NB4 (cell line): ENCODE measurements around the gene WSCD1.
A peak's percentile ranks its signal among the peaks of the same experiment; 100 is the strongest.

ENCODE experiments used
- DNase-seq: peaks from one replicate; pipeline ENCODE4 v3.0.0; 2010; ENCODE audit warnings: low read depth
- H3K4me3 ChIP-seq: one replicate; pipeline ENCODE4 v1.5.1; 2011; ENCODE audit warnings: mild to moderate bottlenecking, low read depth, low read length, moderate library complexity
- MYC ChIP-seq: IDR thresholded peaks from 2 replicates; pipeline ENCODE4 v1.6.1; 2011; ENCODE audit warnings: low read depth, low read length
- POLR2A ChIP-seq: IDR thresholded peaks from 2 replicates; pipeline ENCODE4 v1.6.1; 2011; ENCODE audit warnings: mild to moderate bottlenecking; ENCODE audit not compliant: insufficient read length; ENCODE audit errors: extremely low read depth
- TF ChIP-seq, protein P1 (sequence below): IDR thresholded peaks from 2 replicates; pipeline ENCODE4 v1.6.1; 2011; ENCODE audit warnings: low read depth, low read length
- TF ChIP-seq, protein P2 (sequence below): IDR thresholded peaks from one replicate; pipeline ENCODE4 v1.5.1; 2012; ENCODE audit warnings: low read depth, low read length

Gene WSCD1

DNA sequence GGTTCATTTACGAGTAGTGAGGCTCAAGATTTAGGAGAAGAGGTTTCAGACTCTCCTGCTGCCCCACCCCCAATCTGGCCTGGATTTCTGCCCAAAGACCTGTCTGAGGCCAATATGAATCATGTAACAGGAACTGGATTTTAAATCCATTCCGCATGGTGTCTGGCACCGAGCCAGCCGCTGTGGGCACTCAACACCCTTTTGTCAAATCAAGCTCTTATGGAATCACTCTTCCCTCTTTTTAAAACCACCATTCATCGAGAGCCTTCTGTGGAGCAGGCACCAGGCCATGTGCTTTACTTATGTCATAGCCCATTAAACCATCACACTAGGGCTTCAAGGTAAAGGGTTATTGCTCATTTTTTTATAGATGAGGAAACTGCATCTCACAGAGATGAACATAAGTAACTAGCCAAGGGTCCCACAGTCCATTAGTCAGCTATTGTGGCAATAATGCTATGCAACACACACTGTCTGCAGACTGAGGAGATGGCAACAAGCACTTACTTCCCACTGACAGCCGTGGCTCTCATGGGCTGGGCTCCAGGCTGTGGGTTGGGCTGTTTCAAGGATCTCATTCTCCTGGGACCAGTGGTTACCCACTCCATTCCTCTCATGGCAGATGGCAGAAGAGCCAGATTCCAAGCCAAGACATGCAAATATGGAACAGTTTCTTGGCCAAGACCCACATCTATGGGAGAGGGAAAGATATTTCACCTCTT lies 93.6 kb downstream of the WSCD1 start:
- TF ChIP-seq MYC (no peak), POLR2A (no peak)
- TF ChIP-seq, protein P1, sequence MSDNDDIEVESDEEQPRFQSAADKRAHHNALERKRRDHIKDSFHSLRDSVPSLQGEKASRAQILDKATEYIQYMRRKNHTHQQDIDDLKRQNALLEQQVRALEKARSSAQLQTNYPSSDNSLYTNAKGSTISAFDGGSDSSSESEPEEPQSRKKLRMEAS, result no peak
- TF ChIP-seq, protein P2, sequence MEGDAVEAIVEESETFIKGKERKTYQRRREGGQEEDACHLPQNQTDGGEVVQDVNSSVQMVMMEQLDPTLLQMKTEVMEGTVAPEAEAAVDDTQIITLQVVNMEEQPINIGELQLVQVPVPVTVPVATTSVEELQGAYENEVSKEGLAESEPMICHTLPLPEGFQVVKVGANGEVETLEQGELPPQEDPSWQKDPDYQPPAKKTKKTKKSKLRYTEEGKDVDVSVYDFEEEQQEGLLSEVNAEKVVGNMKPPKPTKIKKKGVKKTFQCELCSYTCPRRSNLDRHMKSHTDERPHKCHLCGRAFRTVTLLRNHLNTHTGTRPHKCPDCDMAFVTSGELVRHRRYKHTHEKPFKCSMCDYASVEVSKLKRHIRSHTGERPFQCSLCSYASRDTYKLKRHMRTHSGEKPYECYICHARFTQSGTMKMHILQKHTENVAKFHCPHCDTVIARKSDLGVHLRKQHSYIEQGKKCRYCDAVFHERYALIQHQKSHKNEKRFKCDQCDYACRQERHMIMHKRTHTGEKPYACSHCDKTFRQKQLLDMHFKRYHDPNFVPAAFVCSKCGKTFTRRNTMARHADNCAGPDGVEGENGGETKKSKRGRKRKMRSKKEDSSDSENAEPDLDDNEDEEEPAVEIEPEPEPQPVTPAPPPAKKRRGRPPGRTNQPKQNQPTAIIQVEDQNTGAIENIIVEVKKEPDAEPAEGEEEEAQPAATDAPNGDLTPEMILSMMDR, result no peak
- no peak overlapping the region for H3K4me3 ChIP-seq
- DNase-seq, result no peak

DNA sequence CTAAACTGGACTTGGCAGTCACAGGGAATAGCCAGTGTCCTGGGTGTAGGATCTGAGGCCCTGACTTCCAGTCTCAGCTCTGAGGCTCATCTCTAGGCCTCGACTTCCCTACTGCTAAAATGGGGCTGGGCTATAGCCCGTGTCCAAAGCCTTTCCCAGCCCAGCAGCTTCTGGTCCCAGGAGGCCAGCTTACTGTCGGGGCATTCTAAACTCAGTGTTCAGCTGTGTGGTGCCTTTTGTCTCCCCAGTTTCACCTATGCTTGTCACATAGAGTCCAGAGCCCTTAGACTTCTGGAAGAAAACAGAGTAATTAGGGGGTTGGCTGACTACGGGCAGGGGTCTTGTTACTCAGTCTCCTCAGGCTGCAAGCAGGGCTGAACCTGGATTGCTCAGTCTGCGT lies 94.8 kb downstream of the WSCD1 start:
- TF ChIP-seq POLR2A, result no peak
- TF ChIP-seq, protein P2, result no peak
- no peak for TF ChIP-seq MYC
- TF ChIP-seq, protein P1, result no peak
- DNase-seq, result no peak
- H3K4me3 ChIP-seq, result no peak overlapping the region

DNA sequence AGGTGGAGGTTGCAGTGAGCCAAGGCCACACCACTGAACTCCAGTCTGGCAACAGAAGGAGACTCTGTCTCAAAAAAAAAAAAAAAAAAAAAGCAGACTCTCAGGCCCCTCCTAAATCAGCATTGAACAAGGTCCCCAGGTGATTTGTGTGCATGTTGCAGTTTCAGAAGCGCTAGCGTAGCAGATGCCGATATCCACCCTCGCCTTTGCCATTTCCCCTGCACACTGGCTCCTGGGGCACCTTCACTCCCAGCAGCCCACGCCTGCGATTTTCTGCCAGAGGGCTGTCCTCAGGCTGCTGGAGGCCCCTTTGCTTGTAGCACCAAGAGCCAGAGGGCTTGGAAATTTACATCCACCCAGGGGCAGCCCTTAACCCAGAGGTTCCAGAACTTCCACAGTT lies 95.6 kb downstream of the WSCD1 start:
- H3K4me3 ChIP-seq, result no peak overlapping the region
- TF ChIP-seq POLR2A (no peak), MYC (no peak)
- TF ChIP-seq, protein P1, result no peak
- TF ChIP-seq, protein P2, result no peak
- DNase-seq, result no peak

DNA sequence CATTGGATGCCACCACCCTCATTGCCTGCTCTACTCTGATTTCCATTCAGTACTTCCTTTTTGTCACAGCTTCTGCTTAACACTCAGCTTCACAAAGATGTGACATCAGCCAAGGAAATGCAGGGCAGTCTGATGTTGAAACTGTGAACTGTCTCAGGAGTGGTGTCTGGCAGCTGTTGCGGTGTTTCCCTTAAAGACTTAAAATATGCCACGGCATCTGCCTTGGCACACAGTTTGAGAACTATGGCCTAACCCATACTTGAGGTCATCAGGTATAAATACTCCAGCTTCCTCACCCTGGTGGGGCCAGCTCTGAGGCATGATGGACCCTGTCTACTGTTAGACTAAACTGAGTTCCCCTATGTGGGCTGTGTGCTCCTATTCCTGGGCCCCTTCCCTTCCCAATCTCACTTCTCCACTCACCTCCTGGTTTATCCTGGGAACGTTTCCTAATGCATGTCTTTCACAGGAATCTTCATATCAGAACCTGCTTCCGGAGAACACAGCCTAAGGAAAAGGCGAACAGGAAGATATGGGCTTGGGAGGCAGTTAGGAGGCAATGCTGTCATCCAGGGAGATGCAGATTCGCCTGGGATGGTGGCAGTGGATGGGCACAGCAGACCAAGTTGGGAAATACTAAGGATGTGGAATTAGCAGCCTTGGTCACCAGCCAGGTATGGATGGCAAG lies 96.5 kb downstream of the WSCD1 start:
- peak; percentile 6 for DNase-seq
- H3K4me3 ChIP-seq, result no peak overlapping the region
- TF ChIP-seq, protein P2, result no peak
- TF ChIP-seq MYC (no peak), POLR2A (no peak)
- TF ChIP-seq, protein P1, result no peak

DNA sequence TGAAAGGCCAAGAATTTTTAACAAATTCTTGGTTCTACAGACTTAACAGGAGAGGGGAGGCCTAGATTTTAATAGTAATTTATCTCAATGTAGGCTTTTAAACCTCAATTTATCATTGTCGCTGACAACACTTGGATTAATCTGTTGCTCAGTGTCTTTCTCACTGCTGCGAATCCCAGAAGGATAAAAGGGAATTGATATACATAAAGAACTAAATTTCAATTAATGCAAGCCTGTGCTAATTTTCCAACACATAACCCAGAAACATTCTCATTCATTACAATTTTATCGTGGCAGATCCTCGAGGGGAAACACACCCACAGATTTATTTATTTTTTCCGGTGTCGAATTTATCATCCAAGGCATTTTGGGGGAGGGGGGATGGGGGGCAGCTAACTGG lies 98.1 kb downstream of the WSCD1 start:
- DNase-seq, result no peak
- TF ChIP-seq, protein P2, result no peak
- TF ChIP-seq MYC (no peak), POLR2A (no peak)
- TF ChIP-seq, protein P1, result no peak
- no peak overlapping the region for H3K4me3 ChIP-seq
